GM06990 (cell line): Measurements from ENCODE around the gene ZNF486.
"Not testable (repeated sequence)": the region's sequence is repeated elsewhere in the genome, so short reads cannot be mapped to it uniquely, and the experiment has no call there.

Experiments used
- DNase-seq: peaks from one replicate; pipeline ENCODE4 v3.0.0-alpha.2; 2011; ENCODE audit not compliant: insufficient read length; ENCODE audit errors: extremely low read depth
- H3K27me3 ChIP-seq: replicated peaks from 2 replicates; pipeline ENCODE4 v1.6.0; 2011; ENCODE audit warnings: low read length; ENCODE audit not compliant: control insufficient read depth, insufficient read depth
- H3K36me3 ChIP-seq: 2 replicates; pipeline ENCODE4 v1.5.1; 2011; ENCODE audit warnings: low read length; ENCODE audit not compliant: control insufficient read depth, insufficient read depth
- H3K4me3 ChIP-seq: replicated peaks from 2 replicates; pipeline ENCODE4 v1.5.1; 2011; ENCODE audit warnings: low read depth, mild to moderate bottlenecking, control low read depth, low read length
- TF ChIP-seq, protein P1 (sequence below): IDR thresholded peaks from 2 replicates; pipeline ENCODE4 v1.5.1; 2011; ENCODE audit warnings: low read length, control low read depth, mild to moderate bottlenecking, inconsistent platforms; ENCODE audit not compliant: insufficient read depth, poor library complexity, severe bottlenecking

Gene ZNF486

DNA sequence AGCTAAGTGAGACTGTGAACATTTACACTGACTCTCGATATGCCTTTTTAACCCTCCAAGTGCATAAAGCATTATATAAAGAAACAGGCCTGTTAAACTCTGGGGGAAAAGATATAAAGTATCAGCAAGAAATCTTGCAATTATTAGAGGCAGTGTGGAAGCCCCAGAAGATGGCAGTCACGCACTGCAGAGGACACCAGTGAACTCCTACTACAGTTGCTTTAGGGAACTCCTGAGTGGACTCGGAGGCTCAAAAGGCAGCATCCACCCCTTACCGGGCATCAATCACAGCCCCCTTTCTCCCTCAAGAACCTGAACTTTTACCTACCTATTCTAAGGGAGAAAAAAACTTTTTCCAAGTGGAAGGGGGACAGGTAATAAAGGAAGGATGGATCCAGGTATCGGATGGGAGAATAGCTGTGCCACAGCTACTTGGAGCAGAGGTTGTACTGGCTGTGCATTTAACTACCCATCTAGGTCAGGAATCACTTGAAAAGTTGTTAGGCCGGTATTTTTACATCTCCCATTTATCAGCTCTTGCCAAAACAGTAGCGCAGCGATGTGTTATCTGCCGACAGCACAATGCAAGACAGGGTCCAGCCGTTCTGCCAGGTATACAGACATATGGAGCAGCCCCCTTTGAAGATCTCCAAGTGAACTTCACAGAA, 80.1 kb downstream of the ZNF486 start:
- no peak for DNase-seq
- Histone ChIP-seq H3K4me3 (no peak overlapping the region), H3K36me3 (no peaks in the 10 kb centered on the region), H3K27me3 (no peaks in the 10 kb centered on the region)
- TF ChIP-seq, protein P1, sequence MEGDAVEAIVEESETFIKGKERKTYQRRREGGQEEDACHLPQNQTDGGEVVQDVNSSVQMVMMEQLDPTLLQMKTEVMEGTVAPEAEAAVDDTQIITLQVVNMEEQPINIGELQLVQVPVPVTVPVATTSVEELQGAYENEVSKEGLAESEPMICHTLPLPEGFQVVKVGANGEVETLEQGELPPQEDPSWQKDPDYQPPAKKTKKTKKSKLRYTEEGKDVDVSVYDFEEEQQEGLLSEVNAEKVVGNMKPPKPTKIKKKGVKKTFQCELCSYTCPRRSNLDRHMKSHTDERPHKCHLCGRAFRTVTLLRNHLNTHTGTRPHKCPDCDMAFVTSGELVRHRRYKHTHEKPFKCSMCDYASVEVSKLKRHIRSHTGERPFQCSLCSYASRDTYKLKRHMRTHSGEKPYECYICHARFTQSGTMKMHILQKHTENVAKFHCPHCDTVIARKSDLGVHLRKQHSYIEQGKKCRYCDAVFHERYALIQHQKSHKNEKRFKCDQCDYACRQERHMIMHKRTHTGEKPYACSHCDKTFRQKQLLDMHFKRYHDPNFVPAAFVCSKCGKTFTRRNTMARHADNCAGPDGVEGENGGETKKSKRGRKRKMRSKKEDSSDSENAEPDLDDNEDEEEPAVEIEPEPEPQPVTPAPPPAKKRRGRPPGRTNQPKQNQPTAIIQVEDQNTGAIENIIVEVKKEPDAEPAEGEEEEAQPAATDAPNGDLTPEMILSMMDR = peak; percentile 35

DNA sequence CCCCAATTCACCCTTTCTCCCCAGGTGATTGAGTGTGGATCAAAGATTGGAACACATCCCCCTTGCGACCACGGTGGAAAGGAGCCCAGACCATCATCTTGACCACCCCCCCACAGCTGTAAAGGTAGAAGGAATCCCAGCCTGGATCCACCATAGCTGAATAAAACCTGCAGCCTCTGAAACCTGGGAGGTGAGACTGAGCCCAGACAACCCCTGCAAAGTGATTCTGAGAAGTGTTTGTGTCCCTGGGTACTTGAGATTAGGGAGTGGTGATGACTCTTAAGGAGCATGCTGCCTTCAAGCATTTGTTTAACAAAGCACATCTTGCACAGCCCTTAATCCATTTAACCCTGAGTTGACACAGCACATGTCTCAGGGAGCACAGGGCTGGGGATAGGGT, 81.2 kb downstream of the ZNF486 start:
- not testable (repeated sequence) for H3K27me3 ChIP-seq, H3K4me3 ChIP-seq, H3K36me3 ChIP-seq, DNase-seq
